Measurements from ENCODE around the gene RELN.
"Not testable (repeated sequence)": the region's sequence is repeated elsewhere in the genome, so short reads cannot be mapped to it uniquely, and the experiment has no call there.

The RELN gene

DNA sequence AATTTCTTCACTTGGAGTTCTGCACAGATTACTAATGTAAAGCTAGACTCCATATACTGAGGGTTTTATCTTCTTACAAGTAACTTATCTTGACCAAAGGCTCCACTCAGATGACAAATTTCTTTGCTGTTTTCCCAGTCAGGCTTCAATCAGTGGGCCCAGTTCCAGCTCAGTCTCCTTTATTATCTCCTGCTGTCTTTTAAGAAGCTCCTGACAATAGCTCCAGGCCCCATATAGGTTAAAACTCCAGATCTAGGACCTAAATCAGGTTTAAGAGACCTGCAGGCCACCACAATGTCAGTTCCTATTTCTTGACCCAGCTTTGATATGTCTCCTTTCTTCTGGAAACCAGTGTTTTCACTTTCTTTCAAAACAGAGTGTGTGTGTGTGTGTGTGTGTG, 165.2 kb downstream of the RELN start:
- DNase-seq, result no peak

DNA sequence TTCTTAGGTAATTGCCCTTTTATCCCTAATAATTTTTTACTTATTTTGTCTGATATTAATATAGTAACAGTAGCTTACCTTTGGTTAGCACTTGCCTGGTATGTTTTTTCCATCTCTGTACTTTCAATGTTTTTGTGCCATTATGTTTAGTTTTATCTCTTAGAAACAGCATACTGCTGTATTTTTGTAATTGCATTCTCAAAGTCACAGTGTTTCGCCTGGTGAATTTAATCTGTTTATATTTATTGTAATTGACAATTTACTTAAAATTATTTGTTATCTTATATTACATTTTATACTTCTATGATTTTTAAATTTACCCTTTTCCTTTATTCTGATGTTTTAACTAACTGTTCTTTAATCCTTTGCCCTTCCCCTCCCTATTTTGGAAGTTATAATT, 166.4 kb downstream of the RELN start:
- no peak for DNase-seq

DNA sequence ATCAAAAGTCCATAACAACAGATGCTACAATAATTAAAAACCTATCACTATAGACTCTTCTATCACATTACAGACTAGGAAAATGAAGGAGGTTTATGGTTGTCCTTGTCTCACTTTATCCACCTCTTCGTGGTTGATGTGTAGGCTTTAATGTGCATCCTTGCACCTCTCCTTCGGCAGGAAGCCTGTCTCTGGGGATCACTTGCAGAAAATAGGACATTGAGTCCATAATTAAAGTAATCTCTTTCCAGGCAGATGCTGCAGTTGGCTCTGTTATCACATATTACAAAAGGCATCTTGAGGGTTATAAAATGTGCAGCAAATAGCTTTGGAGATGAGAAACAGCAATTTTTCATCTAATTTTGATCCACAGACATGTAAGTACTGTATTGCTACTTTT, 168.4 kb downstream of the RELN start:
- DNase-seq, result no peak

DNA sequence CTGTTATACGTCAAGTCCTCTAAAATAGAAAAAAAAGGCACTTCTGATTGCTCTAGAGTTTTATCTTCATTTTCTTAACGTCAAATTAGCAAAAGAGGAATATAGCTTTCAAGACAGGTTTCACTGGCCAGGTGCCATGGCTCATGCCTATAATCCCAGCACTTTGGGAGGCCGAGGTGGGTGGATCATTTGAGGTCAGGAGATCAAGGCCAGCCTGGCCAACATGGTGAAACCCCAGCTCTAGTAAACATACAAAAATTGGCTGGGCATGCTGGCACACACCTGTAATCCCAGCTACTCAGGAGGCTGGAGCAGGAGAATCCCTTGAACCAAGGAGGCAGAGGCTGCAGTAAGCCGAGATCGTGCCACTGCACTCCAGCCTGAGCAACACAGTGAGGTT, 173.5 kb downstream of the RELN start:
- not testable (repeated sequence) for DNase-seq

DNA sequence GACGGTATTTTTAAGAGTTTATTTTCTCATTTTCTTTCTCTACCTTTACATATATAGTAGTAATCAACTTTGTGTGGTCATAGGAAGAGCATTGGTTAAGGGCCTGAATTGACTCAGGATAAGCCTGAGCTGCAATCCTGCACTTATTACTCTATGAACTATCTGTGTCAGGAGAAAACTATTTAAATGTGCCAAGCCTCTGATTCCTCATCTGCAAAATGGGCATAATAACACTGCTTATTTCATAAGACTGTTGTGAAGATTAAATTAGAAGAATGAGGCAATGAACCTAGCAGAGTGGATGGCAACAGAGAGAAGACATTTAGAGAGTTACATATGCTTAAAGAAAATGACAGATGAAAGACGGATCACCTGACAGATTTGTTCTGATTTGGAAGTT, 175.5 kb downstream of the RELN start:
- DNase-seq, result no peak

DNA sequence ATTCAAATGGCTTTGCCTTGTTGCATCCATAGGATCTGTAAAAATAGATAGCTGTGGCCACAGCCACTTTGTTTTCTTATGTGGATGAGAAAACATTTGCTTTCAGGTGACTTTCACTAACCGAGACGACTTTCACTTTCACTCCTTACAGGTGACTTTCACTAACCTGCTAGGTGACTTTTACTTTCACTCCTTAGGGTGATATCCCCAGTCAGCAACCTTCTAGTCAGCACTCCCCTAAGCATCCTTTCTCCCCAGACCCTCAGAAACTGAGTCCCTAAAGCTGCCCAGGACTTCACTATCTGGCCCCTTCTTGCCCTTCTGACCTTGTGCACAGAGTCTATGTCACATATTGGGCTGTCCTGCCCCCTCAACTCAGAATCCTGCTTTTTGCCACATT, 177.5 kb downstream of the RELN start:
- DNase-seq, result no peak

DNA sequence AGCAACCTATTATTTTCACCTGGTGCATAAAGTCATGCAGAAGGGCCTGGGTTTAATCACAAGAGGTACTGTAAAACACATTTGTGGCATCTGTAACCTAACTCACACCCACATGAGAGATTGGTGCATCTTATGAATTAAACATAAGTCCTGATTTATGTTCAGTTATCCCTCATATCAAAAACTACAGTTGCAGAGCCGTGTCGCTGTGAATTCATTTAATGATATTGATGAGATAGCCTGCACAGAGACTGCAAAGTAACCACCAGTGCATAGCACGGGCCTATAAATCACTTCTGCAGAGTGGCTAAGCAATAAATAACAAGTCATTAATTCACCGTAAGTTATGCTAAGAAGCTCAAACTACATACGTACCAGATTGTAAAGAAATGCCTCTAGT, 178.2 kb downstream of the RELN start:
- DNase-seq, result no peak

DNA sequence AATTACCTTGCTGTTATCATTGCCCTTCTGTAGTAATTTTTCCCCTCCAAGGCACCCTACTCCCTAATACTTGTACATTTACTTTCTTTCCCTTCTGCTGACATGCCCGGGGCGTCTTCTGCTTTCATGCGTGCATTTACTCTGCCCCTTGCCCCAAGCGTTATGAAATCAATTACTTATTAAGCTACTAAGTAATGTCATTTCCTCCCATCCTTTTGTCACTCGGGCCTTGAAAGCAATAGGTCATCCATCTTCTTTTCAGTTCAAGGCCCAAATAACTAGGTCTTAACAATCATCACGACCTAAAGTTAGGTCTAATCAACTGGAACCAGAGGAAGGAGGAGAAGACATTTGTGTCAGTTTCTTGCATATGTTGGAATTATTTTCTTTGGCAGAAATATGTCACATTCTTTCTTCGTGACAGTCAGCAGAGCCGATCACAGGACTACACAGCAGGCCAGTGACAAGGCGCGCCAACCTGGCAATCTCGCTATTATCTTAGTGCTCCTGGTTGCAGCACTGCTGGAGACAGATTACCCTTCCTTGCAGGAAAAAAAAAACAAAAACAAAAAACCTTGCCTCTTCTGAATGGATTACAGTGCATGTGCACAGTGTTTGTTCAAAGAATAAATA, 179.2 kb downstream of the RELN start:
- DNase-seq, result no peak

DNA sequence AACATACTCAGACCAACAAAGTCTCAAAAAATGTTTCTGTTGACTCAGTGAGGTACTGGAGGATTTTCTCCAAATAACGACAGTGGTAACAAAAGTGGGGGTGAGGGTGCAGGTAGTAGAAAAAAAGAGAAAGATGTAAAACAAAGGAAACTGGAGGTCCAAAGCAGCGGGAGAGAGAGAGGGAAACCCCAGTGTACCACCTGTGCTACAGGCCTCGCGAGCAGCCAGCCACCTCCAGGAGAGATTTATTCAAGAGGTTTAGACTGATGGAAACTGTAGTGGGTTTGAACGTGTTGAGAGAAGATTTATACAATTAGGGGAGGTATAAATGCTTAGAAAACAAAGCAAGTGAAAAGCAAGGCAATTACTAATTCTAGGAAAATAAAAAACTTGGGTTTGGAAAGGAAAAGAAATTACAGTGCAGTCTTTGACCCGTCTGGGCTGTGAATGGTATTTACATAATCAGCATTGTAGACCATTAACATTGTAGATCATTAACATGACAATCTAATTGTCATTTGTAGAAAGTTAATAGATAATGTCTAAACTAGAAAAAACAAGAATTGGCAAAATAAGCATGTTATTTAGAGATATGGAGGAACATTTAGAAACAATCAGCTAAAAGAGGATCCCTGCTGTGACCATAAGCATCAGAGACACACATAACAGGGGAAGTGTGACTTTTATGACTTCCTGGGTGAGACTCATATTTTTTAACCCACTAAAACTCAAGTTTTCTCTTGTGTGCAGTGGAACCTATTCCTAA, 180.0 kb downstream of the RELN start:
- DNase-seq, result no peak

DNA sequence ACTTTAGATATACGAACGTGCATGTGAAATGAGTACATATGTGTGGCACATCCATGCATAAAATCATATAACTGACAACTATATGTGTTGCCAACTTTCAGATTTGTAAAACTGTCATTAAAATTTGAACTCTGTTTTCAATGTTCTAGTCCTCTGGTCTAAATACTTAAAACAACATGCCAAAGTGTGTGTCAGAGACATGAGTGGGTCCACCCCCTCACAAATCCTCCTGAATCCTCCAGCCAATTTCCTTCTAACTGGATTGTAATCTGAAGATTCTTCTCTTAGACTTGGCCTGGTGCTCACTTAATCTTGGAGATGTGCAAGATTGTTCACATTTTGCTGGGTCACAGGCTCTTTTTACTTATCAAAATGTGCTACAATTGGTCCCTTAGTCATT, 184.1 kb downstream of the RELN start:
- no peak for DNase-seq

DNA sequence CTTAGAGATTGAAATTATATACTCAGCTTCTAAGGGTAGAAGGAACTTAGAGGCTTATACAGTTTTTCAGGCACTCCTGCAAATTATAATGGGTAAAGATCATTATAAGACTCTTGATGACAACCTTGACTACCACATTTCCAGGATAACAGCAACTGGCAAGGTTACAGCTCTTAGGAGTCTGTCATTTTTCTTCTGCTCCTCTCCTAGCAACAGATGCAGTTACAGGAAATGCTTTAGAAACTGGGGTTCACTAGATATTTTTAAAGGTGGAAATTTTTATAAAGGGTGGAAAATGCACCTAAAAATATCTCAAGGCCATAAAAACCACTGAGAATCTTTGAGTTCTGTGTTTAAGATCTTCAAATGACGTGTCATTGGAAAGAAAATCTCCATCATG, 185.8 kb downstream of the RELN start:
- no peak for DNase-seq

DNA sequence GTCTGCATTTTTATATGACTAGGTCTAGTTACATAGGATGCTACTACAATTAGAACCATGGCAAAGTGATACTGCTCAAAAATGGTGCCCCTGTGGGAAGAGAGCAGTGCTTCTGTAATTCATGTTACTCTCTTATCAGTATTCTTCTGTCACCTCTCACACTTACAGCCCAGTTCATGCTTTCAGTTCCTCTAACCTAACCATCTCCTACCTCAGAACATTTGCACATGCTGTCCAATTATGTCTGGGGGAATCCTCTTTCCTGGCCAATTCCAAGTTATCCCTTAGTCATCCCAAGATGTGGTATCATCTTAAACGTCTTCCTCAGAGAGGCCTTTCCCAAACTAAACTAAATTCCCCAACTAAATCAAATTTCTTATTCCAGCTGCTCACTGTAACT, 190.2 kb downstream of the RELN start:
- DNase-seq, result no peak

DNA sequence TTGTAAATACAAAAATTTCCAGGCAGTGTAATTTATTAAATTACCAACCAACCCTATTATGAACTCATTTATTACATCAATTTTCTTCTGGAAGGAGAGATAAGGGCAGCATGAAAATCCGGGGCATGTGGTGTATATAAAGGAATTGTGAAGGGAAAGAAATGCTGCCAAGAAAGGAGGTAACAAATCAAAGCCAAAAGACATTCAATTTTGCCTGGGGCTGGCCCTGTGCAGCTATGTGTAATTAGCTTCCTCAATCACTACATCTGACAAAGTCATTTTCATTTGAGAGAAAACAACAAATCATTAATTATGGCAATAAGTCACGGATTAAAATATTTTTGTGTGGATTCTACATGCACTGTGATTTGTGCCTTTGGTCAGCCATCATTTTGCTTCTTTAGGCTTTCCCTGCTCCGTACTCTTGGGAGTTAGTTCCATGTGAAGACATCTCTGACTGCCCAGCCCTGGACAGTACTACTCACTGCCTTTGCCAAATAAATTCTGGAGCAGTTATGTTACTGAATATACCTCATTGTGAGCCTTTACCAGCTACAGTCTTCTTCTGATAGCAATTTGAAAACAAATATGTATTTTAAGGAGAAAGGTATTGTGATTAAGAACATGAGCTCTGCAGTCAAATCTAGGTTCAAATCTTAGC, 191.7 kb downstream of the RELN start:
- no peak for DNase-seq

DNA sequence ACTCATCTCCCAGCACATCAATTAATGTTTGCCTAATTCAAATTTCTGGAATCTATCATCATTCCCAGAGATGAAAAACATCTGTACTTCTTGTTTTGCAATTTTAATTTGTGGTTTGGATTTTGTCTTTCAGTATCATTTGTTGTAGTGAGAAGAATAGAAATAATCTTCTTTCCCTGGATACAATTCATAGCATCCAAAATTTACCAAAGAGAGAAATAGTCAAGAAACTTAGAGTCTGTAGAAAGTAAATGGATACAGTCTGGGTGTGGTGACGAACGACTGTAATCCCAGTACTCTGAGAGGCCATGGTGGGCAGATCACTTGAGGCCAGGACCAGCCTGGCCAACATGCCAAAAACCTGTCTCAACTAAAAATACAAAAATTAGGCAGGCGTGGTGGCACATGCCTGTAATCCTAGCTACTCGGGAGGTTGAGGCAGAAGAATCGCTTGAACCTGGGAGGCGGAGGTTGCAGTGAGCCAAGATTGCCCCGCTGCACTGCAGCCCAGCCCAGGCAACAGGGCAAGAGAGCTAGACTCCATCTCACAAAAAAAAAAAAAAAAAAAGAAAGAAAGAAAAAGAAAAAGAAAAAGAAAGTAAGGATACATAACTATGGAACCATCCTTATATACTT, 193.0 kb downstream of the RELN start:
- no peak for DNase-seq

DNA sequence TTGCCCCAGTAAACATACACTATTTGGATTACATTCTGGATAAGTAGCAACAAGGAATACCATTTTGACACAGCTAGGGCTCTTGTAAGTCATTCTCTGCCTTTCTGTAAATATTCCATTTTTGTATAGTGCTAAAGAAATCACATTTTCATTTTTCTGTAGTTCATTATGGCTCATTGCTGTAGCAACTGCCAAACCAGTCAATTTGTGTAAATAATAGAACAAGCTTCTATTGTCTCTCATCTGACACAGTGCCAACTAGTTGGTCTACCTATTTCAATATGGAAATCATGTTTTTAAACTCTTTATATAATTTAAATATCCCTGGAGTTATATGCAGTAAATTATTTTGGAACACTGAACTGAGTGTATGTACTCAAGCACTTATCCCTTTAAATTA, 193.7 kb downstream of the RELN start:
- no peak for DNase-seq

DNA sequence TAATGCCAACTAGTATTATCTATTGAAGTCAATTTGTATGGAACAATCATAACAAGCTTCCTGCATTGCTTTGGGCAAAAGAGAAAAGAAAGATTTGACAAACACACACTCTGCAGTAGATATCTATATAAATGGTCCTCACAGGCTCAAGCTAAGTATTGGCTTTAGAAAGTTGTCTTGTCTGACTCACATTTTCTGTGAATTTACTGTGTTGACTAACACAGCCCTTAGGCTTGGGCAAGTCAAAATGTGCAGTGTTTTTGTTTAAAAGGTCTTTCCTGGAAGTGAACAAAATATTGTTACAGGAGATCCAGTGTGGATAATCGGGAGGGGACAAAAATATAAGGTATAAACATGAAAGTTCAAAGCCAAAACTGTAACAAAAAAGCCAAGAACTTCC, 194.4 kb downstream of the RELN start:
- DNase-seq, result no peak

DNA sequence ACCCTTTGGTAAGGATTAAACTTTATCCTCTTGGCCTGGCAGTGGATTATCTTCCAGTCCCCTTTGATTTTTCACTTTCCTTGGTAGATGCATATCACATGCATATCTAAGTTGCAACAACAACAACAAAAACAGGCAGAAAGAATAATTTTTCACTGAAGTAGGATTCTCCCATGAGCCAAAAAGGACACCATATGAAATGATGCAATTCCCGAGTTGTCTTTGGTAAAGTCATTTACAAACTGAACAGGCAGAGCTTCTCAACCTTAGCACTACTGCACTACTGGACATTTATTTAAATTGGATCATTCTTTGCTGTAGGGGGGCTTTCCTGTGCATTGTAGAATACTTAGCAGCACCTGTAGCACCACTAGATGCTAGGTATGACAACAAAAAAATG, 195.0 kb downstream of the RELN start:
- no peak for DNase-seq

DNA sequence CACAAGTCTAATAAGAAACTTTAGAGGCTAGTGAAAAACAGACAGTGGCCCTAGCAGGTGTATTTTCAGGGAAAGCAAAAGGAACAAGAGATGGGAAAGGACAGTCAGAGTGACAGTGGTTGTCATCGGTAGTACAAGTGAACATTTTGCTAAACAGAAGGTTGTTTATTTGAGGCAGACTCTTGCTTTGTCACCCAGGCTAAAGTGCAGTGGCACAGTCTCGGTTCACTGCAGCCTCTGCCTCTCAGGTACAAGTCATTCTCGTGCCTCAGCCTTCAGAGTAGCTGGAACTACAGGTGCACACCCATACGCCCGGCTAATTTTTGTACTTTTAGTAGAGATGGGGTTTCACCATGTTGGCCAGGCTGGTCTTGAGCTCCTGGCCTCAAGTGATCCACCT, 195.8 kb downstream of the RELN start:
- no peak for DNase-seq

DNA sequence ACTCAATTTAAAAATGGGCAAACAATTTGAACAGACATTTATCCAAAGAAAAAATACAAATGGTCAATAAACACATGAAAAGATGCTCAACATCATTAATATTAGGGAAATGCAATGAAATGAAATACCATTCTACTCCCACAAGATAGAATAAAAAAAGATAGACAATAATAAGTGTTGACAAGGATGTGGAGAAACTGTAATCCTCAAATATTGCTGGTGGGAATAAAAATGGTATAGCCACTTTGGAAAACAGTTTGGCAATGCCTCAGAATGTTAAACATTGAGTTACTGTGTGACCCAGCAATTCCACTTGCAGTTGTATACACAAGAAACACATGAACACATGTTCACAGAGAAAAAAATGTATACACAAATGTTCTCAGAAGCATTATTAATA, 197.6 kb downstream of the RELN start:
- no peak for DNase-seq

DNA sequence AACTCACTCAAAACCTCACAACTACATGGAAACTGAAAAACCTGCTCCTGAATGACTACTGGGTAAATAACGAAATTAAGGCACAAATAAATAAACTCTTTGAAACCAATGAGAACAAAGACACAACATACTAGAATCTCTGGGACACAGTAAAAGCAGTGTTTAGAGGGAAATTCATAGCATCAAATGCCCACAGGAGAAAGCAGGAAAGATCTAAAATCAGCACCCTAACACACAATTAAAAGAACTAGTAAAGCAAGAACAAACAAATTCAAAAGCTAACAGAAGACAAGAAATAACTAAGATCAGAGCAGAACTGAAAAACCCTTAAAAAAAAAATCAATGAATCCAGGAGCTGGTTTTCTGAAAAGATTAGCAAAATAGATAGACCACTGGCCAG, 202.4 kb downstream of the RELN start:
- DNase-seq, result not testable (repeated sequence)

DNA sequence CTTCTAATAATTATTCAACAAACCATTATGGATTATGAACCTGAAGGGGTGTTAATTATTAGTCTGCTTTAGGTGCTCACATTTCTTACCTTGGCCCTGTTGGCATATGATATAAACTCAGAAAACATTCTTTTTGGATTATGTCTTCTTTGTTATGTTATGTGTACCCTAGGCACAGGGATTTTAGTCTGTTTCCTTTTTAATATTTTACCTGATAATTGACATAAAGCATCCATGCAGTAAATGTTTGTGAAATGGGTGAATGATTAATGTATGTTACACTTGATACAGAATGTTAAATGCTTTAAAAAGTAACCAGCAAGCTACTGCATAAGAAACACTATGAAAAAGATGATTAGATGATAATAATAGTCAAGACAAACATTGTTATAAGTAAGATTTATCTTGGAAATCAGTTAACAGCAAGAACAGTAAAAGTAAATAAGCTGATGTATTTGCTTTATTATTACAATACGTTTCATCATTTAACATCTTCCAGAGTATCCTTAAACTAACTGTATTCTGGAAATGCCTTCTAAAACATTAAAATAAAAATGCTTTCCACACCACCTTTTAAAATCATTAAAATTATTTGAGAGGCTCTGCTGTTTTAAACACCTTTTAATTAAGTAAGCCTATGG, 204.7 kb downstream of the RELN start:
- no peak for DNase-seq

DNA sequence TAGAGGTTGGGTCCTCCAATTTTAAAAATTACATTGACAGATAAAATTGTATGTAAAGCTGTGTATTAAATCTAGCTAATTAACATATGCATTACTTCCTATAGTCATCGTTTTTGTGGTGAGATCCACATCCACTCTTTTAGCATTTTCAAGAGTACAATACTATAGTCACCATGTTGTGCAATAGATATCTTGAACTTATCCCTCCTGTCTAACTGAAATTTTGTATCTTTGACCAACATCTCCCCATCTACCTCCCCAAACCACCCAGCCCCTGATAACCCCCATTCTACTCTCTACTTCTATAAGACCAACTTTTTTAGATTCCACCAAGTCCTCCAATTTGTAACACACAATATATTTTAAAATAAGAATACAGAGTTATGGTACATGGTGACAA, 208.0 kb downstream of the RELN start:
- DNase-seq, result no peak

DNA sequence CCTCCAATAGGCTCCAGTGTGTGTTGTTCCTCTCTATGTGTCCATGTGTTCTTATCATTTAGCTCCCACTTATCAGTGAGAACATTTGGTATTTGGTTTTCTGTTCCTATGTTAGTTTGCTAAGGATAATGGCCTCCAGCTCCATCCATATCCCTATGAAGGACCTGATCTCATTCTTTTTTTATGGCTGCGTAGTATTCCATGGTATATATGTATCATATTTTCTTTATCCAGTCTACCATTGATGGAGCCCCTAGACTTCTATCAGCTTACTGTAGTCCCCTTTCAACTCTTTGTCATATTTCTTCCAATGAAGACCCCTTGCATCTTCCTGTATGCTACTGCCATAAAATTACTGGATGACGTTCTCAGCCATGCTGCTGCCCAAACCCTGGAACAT, 208.9 kb downstream of the RELN start:
- DNase-seq, result not testable (repeated sequence)
